Lung (tissue), 12 donors: ENCODE data around the gene TMEM150B. TPM values are rescaled to one million over a fixed set of nuclear protein-coding genes. Genes with fewer than 3 reads are reported as not detected.

Source experiments
- ATAC-seq: fragments of 200-7000 bp; cut with Tn5 transposase; one replicate; pipeline ENCODE4 v1.9.1; 2020; ENCODE audit warnings: moderate number of reproducible peaks; ENCODE audit not compliant: insufficient read depth, low FRiP score
- DNase-seq, 3 donors: peaks; one replicate each; pipeline ENCODE4 v3.0.0-alpha.2; 2013 to 2017
- H3K27ac ChIP-seq, 2 donors: one replicate each; pipeline ENCODE4 v1.5.1; 2013; ENCODE audit warnings: mild to moderate bottlenecking in 2 of 2, moderate library complexity in 2 of 2, control low read depth in 1 of 2, inconsistent platforms in 1 of 2, low read depth in 1 of 2, low read length in 1 of 2
- H3K27me3 ChIP-seq, 3 donors: one replicate each; pipeline ENCODE4 v1.5.1; 2013; ENCODE audit warnings: low read length in 2 of 3; ENCODE audit not compliant: control insufficient read depth in 3 of 3, insufficient read depth in 3 of 3
- H3K36me3 ChIP-seq, 4 donors: one replicate each; pipeline ENCODE4 v1.5.1; 2013; ENCODE audit warnings: low read length in 4 of 4, mild to moderate bottlenecking in 1 of 4, moderate library complexity in 1 of 4; ENCODE audit not compliant: control insufficient read depth in 4 of 4, insufficient read depth in 4 of 4
- H3K4me1 ChIP-seq, 5 donors: one replicate each; pipeline ENCODE4 v1.5.1; 2013; ENCODE audit warnings: low read length in 5 of 5, mild to moderate bottlenecking in 2 of 5, moderate library complexity in 1 of 5; ENCODE audit not compliant: control insufficient read depth in 5 of 5, insufficient read depth in 5 of 5
- H3K4me3 ChIP-seq: one replicate; pipeline ENCODE4 v1.5.1; 2013; ENCODE audit warnings: mild to moderate bottlenecking, control low read depth, moderate library complexity
- H3K9ac ChIP-seq, 2 donors: one replicate each; pipeline ENCODE4 v1.5.1; 2013; ENCODE audit warnings: low read length in 2 of 2, control low read depth in 1 of 2; ENCODE audit not compliant: insufficient read depth in 1 of 2
- H3K9me3 ChIP-seq, 4 donors: one replicate each; pipeline ENCODE4 v1.5.1; 2013; ENCODE audit warnings: low read length in 3 of 4, mild to moderate bottlenecking in 1 of 4, moderate library complexity in 1 of 4; ENCODE audit not compliant: control insufficient read depth in 4 of 4, insufficient read depth in 3 of 4
- CTCF ChIP-seq: IDR thresholded peaks from 2 replicates; pipeline ENCODE4 v1.5.1; 2012; ENCODE audit warnings: mild to moderate bottlenecking; ENCODE audit errors: control extremely low read depth, extremely low read depth
- WGBS, 2 donors: extraction: QIAGEN DNeasy Blood & Tissue Kit; methylation state at CpG; one replicate each; pipeline ENCODE4 v1.1.7; 2013; 5-methylcytosine and 5-hydroxymethylcytosine counted together
- polyA plus RNA-seq, 2 donors: library from polyadenylated mRNA; stranded (reverse); fragments of 200-250 nt; gene quantifications; one replicate each; pipeline ENCODE4 v1.2.1, GENCODE V29; 2013
- total RNA-seq, 2 donors: library from RNA; depleted of rRNA in 1 of 2; stranded (reverse); fragments of >200 nt in 1 of 2; gene quantifications; one replicate each; pipeline ENCODE4 v1.2.1, GENCODE V29; 2014 to 2021
- donor health status: control.
- donor health status: control.
- donor health status: Bipolar disorder and iron deficiency.
- donor health status: healthy.
- donor health status: DM: yes; HTN: yes; CAD: no.

TMEM150B gene
- total and polyA plus RNA-seq, 4 donors: 2.3 to 23.0 (median 17.0) TPM

GRCh38 chr19:55347442-55348009 is 22.4 kb upstream of the TMEM150B start:
- H3K36me3 ChIP-seq: peaks cover 0 to 23% (median 3%) of the 10 kb centered on the region in 4 donors
- TF ChIP-seq CTCF: no peak
- DNase-seq (no peak), ATAC-seq (no peak)
- H3K9ac ChIP-seq: no peak overlapping the region
- no peak overlapping the region for H3K27ac ChIP-seq
- H3K4me1 ChIP-seq: peaks cover 0 to 12% (median 0%) of the 10 kb centered on the region in 5 donors
- peaks cover 0 to 12% (median 9%) of the 10 kb centered on the region in 3 donors for H3K27me3 ChIP-seq
- peaks cover 0 to 3% (median 0%) of the 10 kb centered on the region in 4 donors for H3K9me3 ChIP-seq
- H3K4me3 ChIP-seq: no peak overlapping the region
- 86 to 91% methylated on average over 9 to 10 of the region's 10 CpGs for WGBS, 2 donors

- ATAC-seq (no peak), DNase-seq (no peak)
- peaks cover 0 to 3% (median 0%) of the 10 kb centered on the region in 4 donors for H3K9me3 ChIP-seq
- peaks cover 0 to 26% (median 6%) of the 10 kb centered on the region in 4 donors for H3K36me3 ChIP-seq
- TF ChIP-seq CTCF: no peak
- no peak overlapping the region for H3K9ac ChIP-seq
- H3K27me3 ChIP-seq: peaks cover 0 to 5% (median 3%) of the 10 kb centered on the region in 3 donors
- H3K27ac ChIP-seq: no peak overlapping the region
- no peak overlapping the region for H3K4me3 ChIP-seq
- peaks cover 0 to 12% (median 0%) of the 10 kb centered on the region in 5 donors for H3K4me1 ChIP-seq
- WGBS, 2 donors: 92 to 97% methylated on average over 29 to 41 of the region's 41 CpGs
Observed at GRCh38 chr19:55346725-55347441, 21.7 kb upstream of the TMEM150B start.

DNA sequence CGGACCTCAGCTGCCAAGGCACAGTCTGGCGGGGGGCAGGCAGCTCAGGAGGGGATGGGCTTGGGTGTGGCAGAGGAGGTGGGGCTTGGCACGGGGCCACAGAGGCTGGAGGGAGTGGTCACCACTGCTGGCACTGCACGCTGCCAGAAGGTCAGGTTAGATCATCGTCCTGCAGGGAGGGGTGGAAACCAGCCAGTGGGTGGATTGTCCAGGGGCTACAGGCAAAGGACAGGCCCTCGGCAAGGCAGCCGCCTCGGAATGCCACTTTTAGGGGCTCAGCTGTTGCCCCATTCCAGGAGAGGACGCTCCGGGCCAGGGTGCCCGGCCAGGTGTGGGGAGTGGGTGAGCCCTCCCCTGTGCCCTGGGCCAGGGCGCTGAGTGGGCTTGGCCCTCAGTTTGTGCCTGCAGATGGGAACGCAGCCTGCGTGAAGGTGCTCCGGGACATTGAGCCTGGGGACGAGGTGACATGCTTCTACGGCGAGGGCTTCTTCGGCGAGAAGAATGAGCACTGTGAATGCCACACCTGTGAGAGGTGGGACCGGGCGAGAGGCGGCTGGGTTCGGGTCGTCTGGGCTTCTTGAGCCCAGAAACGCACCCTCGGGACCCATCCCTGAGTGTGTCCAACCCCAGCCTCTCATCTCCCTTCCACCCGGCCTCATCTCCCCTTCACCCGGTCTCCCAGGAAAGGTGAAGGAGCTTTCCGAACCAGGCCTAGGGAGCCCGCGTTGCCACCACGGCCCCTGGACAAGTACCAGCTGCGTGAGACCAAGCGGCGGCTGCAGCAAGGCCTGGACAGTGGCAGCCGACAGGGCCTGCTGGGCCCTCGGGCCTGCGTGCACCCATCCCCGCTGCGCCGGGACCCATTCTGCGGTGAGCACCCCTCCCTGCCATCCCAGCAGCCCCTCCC is 20.9 kb upstream of the TMEM150B start:
- H3K4me1 ChIP-seq: peaks cover 0 to 19% (median 4%) of the 10 kb centered on the region in 5 donors
- H3K4me3 ChIP-seq: no peak overlapping the region
- peak in 2 of 3 donors; percentile 22 to 28 for DNase-seq
- WGBS, 2 donors: 87 to 94% methylated on average over 40 to 43 of the region's 43 CpGs
- H3K27ac ChIP-seq: no peak overlapping the region
- H3K36me3 ChIP-seq: peaks cover 0 to 26% (median 6%) of the 10 kb centered on the region in 4 donors
- H3K27me3 ChIP-seq: no peaks in the 10 kb centered on the region
- no peak for TF ChIP-seq CTCF
- H3K9ac ChIP-seq: no peak overlapping the region
- peaks cover 0 to 3% (median 0%) of the 10 kb centered on the region in 4 donors for H3K9me3 ChIP-seq
- ATAC-seq: no peak
